ENCODE results near the gene SGCA. TPM values are rescaled to one million over a fixed set of nuclear protein-coding genes. Genes with fewer than 3 reads are reported as not detected.

Gene SGCA
- total and polyA plus RNA-seq, 2 of the 8 experiments (the other 6 are each of a cell fraction or from before 2014, with no cell fraction given) = 0.12 TPM; not detected in 1

GRCh38 chr17:50174444-50174843, 8.6 kb downstream of the SGCA start:
- Histone ChIP-seq H3K4ac (replicated peaks; ENCODE audit: insufficient read length, low read depth, low read length) (no peak overlapping the region), H3K4me1 (replicated peaks in 1 of 4; ENCODE audit: control insufficient read depth in 3 of 4, insufficient read depth in 4 of 4, low read length in 3 of 4) (peaks cover 4 to 20% (median 12%) of the 10 kb centered on the region in 4 experiments), H2AK5ac (ENCODE audit: low read depth, low read length) (no peak overlapping the region), H3K36me3 (ENCODE audit: control insufficient read depth in 2 of 4, insufficient read depth in 4 of 4, low read length in 3 of 4) (no peaks in the 10 kb centered on the region), H4K5ac (ENCODE audit: insufficient read length, low read depth, low read length) (no peak overlapping the region), H2BK12ac (ENCODE audit: low read depth, low read length) (no peak overlapping the region), H4K8ac (ENCODE audit: extremely low read depth, insufficient read depth, low read length) (no peak overlapping the region), H3K23ac (ENCODE audit: insufficient read length) (no peak overlapping the region), H3K27me3 (replicated peaks in 1 of 4; ENCODE audit: control insufficient read depth in 3 of 4, extremely low read depth in 1 of 4, insufficient read depth in 3 of 4, low read length in 3 of 4) (no peaks in the 10 kb centered on the region), H3K9ac (replicated peaks in 1 of 4; ENCODE audit: extremely low read depth in 1 of 4, low read depth in 3 of 4, low read length in 3 of 4) (no peak overlapping the region), H3K27ac (ENCODE audit: low read depth, low read length) (no peak overlapping the region), H3K79me1 (ENCODE audit: low read depth, low read length) (no peaks in the 10 kb centered on the region), H2AFZ (ENCODE audit: low read length) (no peak overlapping the region), H3K9me3 (ENCODE audit: insufficient read depth in 2 of 2, low read depth in 1 of 2, low read length in 1 of 2) (no peaks in the 10 kb centered on the region), H4K20me1 (replicated peaks in 1 of 2; ENCODE audit: control insufficient read depth in 1 of 2, insufficient read depth in 2 of 2, low read length in 2 of 2) (no peaks in the 10 kb centered on the region), H2BK20ac (ENCODE audit: low read length) (no peak overlapping the region), H3K79me2 (ENCODE audit: control insufficient read depth in 1 of 2, insufficient read depth in 2 of 2, low read length in 2 of 2) (no peaks in the 10 kb centered on the region), H2BK5ac (ENCODE audit: low read depth, low read length) (no peak overlapping the region), H3K4me3 (ENCODE audit: extremely low read depth in 1 of 4, insufficient read depth in 2 of 4, low read depth in 3 of 4, low read length in 4 of 4) (no peak overlapping the region), H3K56ac (replicated peaks; ENCODE audit: insufficient read length, low read depth, low read length) (no peak overlapping the region), H3K4me2 (ENCODE audit: insufficient read depth in 1 of 2, low read depth in 2 of 2, low read length in 2 of 2) (no peak overlapping the region), H3K18ac (ENCODE audit: extremely low read depth, low read length) (no peak overlapping the region), H2BK15ac (ENCODE audit: low read length) (no peak overlapping the region), H3K14ac (ENCODE audit: insufficient read length) (no peak overlapping the region), H4K91ac (replicated peaks; ENCODE audit: insufficient read length, low read length) (no peak overlapping the region), H2BK120ac (replicated peaks; ENCODE audit: low read depth, low read length) (no peak overlapping the region), H3K23me2 (ENCODE audit: low read depth, low read length) (no peaks in the 10 kb centered on the region)
- ChIA-PET POLR2A (ENCODE audit: partially characterized antibody) (interaction anchor here (1.2 kb wide), 1 partner anchor 8 kb away, joined by 3 read pairs; no protein-coding TSS in a partner anchor), CTCF (ENCODE audit: partially characterized antibody) (interaction anchor here (0.7 to 17.0 kb wide), 14 partner anchors 7 to 122 kb away, joined by 3 to 299 read pairs (median 6); partner anchors contain the start of genes COL1A1 and SGCA)
- FAIRE-seq = no peak
- 97% methylated on average over 5 of the region's 6 CpGs; no CpG with 5 or more reads in 1 of the 2 experiments for WGBS, 2 experiments (ENCODE audit: extremely low coverage in 1 of 2, insufficient coverage in 1 of 2, insufficient read length in 1 of 2, insufficient replicate concordance in 2 of 2, low coverage in 1 of 2, low lambda C conversion rate in 2 of 2, missing lambda C conversion rate in 1 of 2)
- no peak for DNase-seq (ENCODE audit: low read depth in 1 of 2, low spot score in 2 of 2)
- TF ChIP-seq POLR2A (IDR thresholded peaks at IDR 0.05; ENCODE audit: control extremely low read depth in 1 of 2, low read depth in 2 of 2, low read length in 2 of 2) = no peak
- no peak for TF ChIP-seq KDM5A (IDR thresholded peaks at IDR 0.05; ENCODE audit: low read length)
- TF ChIP-seq SUZ12 (IDR thresholded peaks at IDR 0.05; ENCODE audit: low read length) = no peak
- no peak for TF ChIP-seq ATF2 (IDR thresholded peaks at IDR 0.05; ENCODE audit: low read length)
- no peak for TF ChIP-seq CTCF (IDR thresholded peaks at IDR 0.05; ENCODE audit: control extremely low read depth in 1 of 3, insufficient read depth in 1 of 3, low read depth in 1 of 3, low read length in 3 of 3)
- TF ChIP-seq RXRA (IDR thresholded peaks at IDR 0.05; ENCODE audit: insufficient read depth, low read depth, low read length) = no peak
- no peak for TF ChIP-seq CBX8 (IDR thresholded peaks at IDR 0.05; ENCODE audit: borderline replicate concordance, low read depth, low read length)
- TF ChIP-seq EP300 (IDR thresholded peaks at IDR 0.05; ENCODE audit: borderline replicate concordance in 1 of 2, low read depth in 2 of 2, low read length in 2 of 2) = no peak
- no peak for TF ChIP-seq SIRT6 (IDR thresholded peaks at IDR 0.05; ENCODE audit: low read length)
- TF ChIP-seq EGR1 (IDR thresholded peaks at IDR 0.05; ENCODE audit: borderline replicate concordance, low read depth, low read length) = no peak
